HEK293T (cell line): ENCODE measurements around the gene MYH10.
"Not testable (repeated sequence)": the region's sequence is repeated elsewhere in the genome, so short reads cannot be mapped to it uniquely, and the experiment has no call there.

Experiments used
- CTCF ChIA-PET: fragments of 350-600 bp; formaldehyde crosslinking; extraction: SDS; loops from one replicate; lab custom pipeline; 2021; ENCODE audit warnings: antibody characterized with exemption, inconsistent platforms; lab: Yijun Ruan, JAX
- POLR2A ChIA-PET: fragments of 350-600 bp; formaldehyde crosslinking; extraction: SDS; loops from one replicate; lab custom pipeline; 2020; ENCODE audit warnings: antibody characterized with exemption, inconsistent platforms; lab: Yijun Ruan, JAX
- DNase-seq: peaks from one replicate; pipeline ENCODE4 v3.0.0; 2012; ENCODE audit warnings: mixed read lengths; ENCODE audit errors: extremely low spot score
- ARNT ChIP-seq: fragments of 450-650 bp; IDR thresholded peaks from 2 replicates; pipeline ENCODE4 v1.6.1; 2017; ENCODE audit warnings: mild to moderate bottlenecking
- BHLHE40 ChIP-seq: fragments of 450-650 bp; IDR thresholded peaks from 2 replicates; pipeline ENCODE4 v1.6.1; 2016; ENCODE audit warnings: mild to moderate bottlenecking, moderate library complexity, borderline replicate concordance
- CTBP1 ChIP-seq: fragments of 450-650 bp; IDR thresholded peaks from 2 replicates; pipeline ENCODE4 v1.6.1; 2016; ENCODE audit warnings: borderline replicate concordance
- ELF4 ChIP-seq: fragments of 450-650 bp; IDR thresholded peaks from 2 replicates; pipeline ENCODE4 v1.6.1; 2017; ENCODE audit warnings: antibody characterized with exemption
- FOXA1 ChIP-seq: fragments of 450-650 bp; IDR thresholded peaks from 2 replicates; pipeline ENCODE4 v1.6.1; 2016; ENCODE audit warnings: mild to moderate bottlenecking
- FOXK2 ChIP-seq: fragments of 450-650 bp; IDR thresholded peaks from 2 replicates; pipeline ENCODE4 v1.6.1; 2016; ENCODE audit warnings: mild to moderate bottlenecking
- FOXM1 ChIP-seq: fragments of 450-650 bp; IDR thresholded peaks from 2 replicates; pipeline ENCODE4 v1.6.1; 2017; ENCODE audit warnings: mild to moderate bottlenecking, borderline replicate concordance
- HDGF ChIP-seq: fragments of 450-650 bp; IDR thresholded peaks from 2 replicates; pipeline ENCODE4 v1.6.1; 2017; ENCODE audit warnings: antibody characterized with exemption, borderline replicate concordance
- L3MBTL2 ChIP-seq: fragments of 450-650 bp; conservative IDR thresholded peaks from 2 replicates; pipeline ENCODE4 v1.6.1; 2016; ENCODE audit warnings: mild to moderate bottlenecking
- LEF1 ChIP-seq: fragments of 450-650 bp; IDR thresholded peaks from 2 replicates; pipeline ENCODE4 v1.6.1; 2017; ENCODE audit warnings: mild to moderate bottlenecking, borderline replicate concordance
- NFRKB ChIP-seq: fragments of 450-650 bp; IDR thresholded peaks from 2 replicates; pipeline ENCODE4 v1.6.1; 2016; ENCODE audit warnings: mild to moderate bottlenecking, moderate library complexity
- SP1 ChIP-seq: fragments of 450-650 bp; IDR thresholded peaks from 2 replicates; pipeline ENCODE4 v1.6.1; 2017
- SUZ12 ChIP-seq: fragments of 450-650 bp; IDR thresholded peaks from 2 replicates; pipeline ENCODE4 v1.6.1; 2016; ENCODE audit warnings: mild to moderate bottlenecking
- TARDBP ChIP-seq: fragments of 450-650 bp; IDR thresholded peaks from 2 replicates; pipeline ENCODE4 v1.6.1; 2016
- ZNF384 ChIP-seq: fragments of 450-650 bp; IDR thresholded peaks from 2 replicates; pipeline ENCODE4 v1.6.1; 2016
- TF ChIP-seq, protein P1 (sequence below): fragments of 450-650 bp; IDR thresholded peaks from 2 replicates; pipeline ENCODE4 v1.6.1; 2016

Gene MYH10

DNA sequence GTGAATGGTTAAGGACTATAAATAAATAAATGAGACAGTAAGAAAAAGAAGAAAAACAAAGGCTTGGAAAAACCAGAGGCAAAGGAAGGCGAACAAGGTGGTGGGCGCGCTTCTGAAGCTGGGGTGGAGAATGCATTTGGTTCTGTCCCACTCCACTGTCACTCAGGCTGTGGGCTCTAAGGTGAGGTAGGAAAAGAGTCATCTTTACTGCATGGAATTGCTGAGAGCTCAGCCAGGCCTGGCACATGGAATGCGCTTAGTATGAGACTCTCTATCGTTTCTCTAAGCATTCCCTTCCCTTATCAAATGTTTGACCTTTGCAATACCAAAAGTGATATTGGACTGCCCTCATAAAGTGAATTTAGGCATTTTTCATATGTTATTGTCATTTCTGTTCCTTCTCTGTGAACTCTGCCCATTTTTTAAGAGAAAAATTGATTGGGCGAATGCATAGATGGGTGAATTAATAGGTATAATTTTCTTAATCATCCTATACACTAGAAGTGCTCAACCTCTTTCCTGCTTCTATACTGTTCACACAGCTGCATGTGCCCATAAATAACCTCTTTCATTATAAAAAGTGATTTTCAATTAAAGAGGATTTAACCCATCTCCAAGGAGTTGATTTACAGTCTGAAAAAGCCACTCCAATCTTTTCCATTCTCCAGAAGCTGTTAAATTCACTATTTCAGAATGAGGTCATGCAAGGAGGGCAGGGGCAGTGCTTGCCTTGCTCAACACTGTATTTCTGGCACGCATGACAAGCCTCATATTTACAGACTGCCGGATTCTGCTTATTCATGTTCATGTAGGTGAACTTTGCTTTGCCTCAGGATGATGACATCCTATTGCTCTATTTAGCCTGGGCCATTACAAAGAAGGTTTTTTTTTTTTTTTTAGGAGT, 87.7 kb downstream of the MYH10 start:
- DNase-seq, result no peak
- ChIA-PET CTCF (no interaction called here), POLR2A (no interaction called here)
- no peak for TF ChIP-seq FOXK2
- no peak for TF ChIP-seq FOXM1
- no peak for TF ChIP-seq ELF4
- TF ChIP-seq L3MBTL2, result no peak
- no peak for TF ChIP-seq LEF1
- TF ChIP-seq FOXA1, result no peak
- TF ChIP-seq CTBP1, result no peak
- TF ChIP-seq SP1, result no peak
- no peak for TF ChIP-seq ZNF384
- TF ChIP-seq NFRKB, result no peak
- TF ChIP-seq ARNT, result no peak
- TF ChIP-seq, protein P1, sequence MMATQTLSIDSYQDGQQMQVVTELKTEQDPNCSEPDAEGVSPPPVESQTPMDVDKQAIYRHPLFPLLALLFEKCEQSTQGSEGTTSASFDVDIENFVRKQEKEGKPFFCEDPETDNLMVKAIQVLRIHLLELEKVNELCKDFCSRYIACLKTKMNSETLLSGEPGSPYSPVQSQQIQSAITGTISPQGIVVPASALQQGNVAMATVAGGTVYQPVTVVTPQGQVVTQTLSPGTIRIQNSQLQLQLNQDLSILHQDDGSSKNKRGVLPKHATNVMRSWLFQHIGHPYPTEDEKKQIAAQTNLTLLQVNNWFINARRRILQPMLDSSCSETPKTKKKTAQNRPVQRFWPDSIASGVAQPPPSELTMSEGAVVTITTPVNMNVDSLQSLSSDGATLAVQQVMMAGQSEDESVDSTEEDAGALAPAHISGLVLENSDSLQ, result no peak
- TF ChIP-seq SUZ12, result no peak
- no peak for TF ChIP-seq HDGF
- no peak for TF ChIP-seq TARDBP
- no peak for TF ChIP-seq BHLHE40

DNA sequence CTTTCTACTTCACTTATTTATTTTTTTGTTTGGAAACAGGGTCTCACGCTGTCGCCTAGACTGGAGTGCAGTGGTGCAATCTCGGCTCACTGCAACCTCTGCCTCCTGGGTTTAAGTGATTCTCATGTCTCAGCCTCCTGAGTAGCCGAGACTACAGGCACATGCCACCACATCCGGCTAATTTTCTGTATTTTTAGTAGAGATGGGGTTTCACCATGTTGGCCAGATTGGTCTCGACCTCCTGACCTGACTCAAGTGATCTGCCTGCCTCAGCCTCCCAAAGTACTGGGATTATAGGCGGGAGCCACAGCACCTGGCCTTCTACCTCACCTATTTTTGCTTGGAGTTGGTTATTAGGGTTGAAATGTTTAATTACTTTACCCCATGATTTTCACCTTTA, 90.5 kb downstream of the MYH10 start:
- DNase-seq, POLR2A ChIA-PET, CTCF ChIA-PET: not testable (repeated sequence)

DNA sequence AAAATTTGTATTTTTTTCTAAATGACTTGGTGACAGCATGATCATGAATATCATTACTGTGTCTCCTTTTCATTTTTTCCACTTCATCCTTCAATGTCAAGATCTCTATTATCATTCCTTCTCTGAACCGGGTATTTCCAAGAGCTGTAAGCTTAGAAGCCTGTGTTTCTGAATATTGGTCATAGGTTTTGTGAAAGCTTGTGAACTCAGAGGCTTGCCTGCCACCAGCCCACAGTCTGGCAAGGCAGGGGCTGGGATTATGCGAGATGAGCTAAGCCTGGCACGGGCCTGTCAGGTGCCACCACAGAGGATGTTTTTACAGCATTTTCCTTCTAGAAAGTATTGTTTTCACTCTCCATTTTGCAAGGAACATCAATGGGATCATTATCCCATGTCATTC, 92.8 kb downstream of the MYH10 start:
- TF ChIP-seq FOXM1 (no peak), ELF4 (no peak), FOXA1 (no peak), FOXK2 (no peak), HDGF (no peak), L3MBTL2 (no peak), BHLHE40 (no peak), LEF1 (no peak)
- ChIA-PET POLR2A (no interaction called here), CTCF (interaction anchor here (0.5 kb wide), 1 partner anchor 217 kb away, joined by 3 read pairs; no protein-coding TSS in a partner anchor)

DNA sequence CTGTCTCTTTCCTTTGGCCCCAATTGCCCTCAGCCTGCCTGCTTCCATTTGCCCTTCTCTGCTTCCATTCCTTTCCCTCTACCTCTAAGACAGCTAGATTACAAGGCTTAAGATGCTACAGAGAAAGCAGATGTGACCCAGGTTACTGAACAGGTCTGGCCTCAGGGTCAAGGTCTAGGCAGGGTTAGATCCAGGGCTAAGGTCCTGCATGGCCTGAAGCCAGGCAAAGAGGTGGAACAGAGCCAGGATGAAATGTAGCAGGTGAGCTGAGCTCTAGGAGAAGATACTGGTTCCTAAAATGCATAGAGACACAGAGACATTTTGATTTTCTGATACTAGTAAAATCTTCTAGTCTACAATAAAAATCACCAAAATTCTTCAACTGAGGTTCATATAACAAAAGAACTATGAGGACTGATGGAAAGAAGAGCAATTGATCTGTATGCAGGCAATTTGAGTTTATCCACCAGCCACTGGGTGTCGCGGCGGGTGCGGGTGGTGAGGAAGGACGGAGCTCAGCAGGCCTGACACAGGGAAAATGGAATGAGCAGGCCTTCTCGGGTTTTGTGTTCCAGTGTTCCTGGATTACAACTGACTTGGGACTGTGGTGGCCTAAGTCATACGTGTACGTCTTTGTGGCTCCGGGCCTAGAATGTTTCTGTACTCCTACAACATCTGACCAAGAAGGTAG, 95.9 kb downstream of the MYH10 start:
- DNase-seq, result no peak
- CTCF ChIA-PET, result no interaction called here
- no peak for TF ChIP-seq ZNF384
- no peak for TF ChIP-seq TARDBP
- no peak for TF ChIP-seq FOXA1
- TF ChIP-seq CTBP1, result no peak
- TF ChIP-seq ELF4, result no peak
- TF ChIP-seq, protein P1, result no peak
- TF ChIP-seq FOXM1, result no peak
- no peak for TF ChIP-seq SUZ12
- TF ChIP-seq ARNT, result no peak
- no peak for TF ChIP-seq L3MBTL2
- TF ChIP-seq NFRKB, result no peak
- no peak for TF ChIP-seq BHLHE40
- TF ChIP-seq LEF1, result no peak
- TF ChIP-seq SP1, result no peak
- no peak for TF ChIP-seq HDGF
- no peak for TF ChIP-seq FOXK2
- POLR2A ChIA-PET, result no interaction called here

More for the DNA sequence above, 92.8 kb downstream of the MYH10 start:
- no peak for DNase-seq

DNA sequence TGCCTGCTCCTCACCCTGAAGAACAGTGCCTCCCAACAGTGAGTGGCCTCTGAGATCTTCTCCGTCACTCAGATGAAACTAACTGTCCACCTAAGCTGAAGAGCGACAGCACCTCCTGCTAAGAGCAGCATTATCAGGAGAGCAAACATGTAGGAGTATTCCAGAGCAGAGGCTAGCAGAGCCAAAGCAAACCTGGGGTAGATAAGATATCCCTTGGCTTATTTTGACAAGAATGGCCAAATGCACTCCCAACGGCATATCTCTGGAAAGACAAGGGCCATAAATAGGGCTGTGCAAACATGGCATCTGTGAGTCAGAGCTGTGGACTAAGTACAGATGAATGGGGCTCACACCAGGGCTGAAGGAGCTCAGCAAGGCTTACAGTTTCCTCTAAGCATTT, 98.5 kb downstream of the MYH10 start:
- TF ChIP-seq NFRKB, result no peak
- no peak for TF ChIP-seq SP1
- no peak for TF ChIP-seq ZNF384
- no peak for TF ChIP-seq FOXK2
- TF ChIP-seq TARDBP, result no peak
- TF ChIP-seq CTBP1, result no peak
- no peak for TF ChIP-seq FOXA1
- TF ChIP-seq, protein P1, result no peak
- TF ChIP-seq HDGF, result no peak
- POLR2A ChIA-PET, result interaction anchor here (0.6 kb wide), 1 partner anchor 97 kb away, joined by 4 read pairs; the partner anchor contains the start of gene NDEL1
- DNase-seq, result no peak
- CTCF ChIA-PET, result interaction anchor here (0.5 kb wide), 1 partner anchor 39 kb away, joined by 3 read pairs; no protein-coding TSS in a partner anchor

DNA sequence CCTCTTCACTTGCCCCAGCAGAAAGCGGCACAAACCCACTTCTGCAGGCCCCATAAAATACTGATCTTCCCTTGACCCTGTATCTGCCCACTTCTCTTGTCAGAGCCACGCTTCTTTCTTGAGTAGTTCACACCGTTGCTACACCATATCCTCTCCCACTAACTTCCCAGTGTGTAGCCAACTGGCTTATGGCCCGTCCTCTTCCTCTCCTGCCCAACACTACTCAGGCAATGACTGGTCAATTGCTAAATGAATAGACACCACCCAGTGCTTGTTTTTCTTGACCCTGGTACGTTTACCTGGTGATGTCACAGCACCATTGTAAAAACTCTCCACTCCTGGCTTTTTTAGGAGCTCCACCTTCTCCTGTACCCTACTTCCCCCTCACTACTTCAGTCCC, 107.9 kb downstream of the MYH10 start:
- ChIA-PET POLR2A (no interaction called here), CTCF (no interaction called here)
- TF ChIP-seq L3MBTL2 (no peak), HDGF (no peak)
- no peak for DNase-seq
